Colonic mucosa (tissue), 4 donors: ENCODE results near the gene THOC2. TPM values are rescaled to one million over a fixed set of nuclear protein-coding genes. Genes with fewer than 3 reads are reported as not detected.
"Not testable (repeated sequence)": the region's sequence is repeated elsewhere in the genome, so short reads cannot be mapped to it uniquely, and the experiment has no call there.

Experiments used
- DNase-seq: peaks from one replicate; pipeline ENCODE4 v3.0.0-alpha.2; 2020
- H3K27ac ChIP-seq: fragments of 200-600 bp; one replicate; pipeline ENCODE4 v1.8.0; 2021
- H3K27me3 ChIP-seq: fragments of 200-600 bp; one replicate; pipeline ENCODE4 v1.8.0; 2021
- H3K36me3 ChIP-seq: fragments of 200-600 bp; one replicate; pipeline ENCODE4 v1.8.0; 2021
- H3K4me1 ChIP-seq: fragments of 200-600 bp; one replicate; pipeline ENCODE4 v1.8.0; 2021; ENCODE audit warnings: mild to moderate bottlenecking
- H3K4me3 ChIP-seq: fragments of 200-600 bp; one replicate; pipeline ENCODE4 v1.8.0; 2021
- H3K9ac ChIP-seq, 2 donors: one replicate each; pipeline ENCODE4 v1.7.0; 2013; ENCODE audit warnings: control low read depth in 2 of 2, low read depth in 2 of 2, low read length in 2 of 2
- H3K9me3 ChIP-seq: fragments of 200-600 bp; one replicate; pipeline ENCODE4 v1.8.0; 2021
- CTCF ChIP-seq: fragments of 200-600 bp; IDR thresholded peaks from one replicate; pipeline ENCODE4 v1.8.0; 2022; ENCODE audit warnings: antibody characterized with exemption, mild to moderate bottlenecking
- intact Hi-C: fragments of 100-400 bp; cut with DNase I; formaldehyde crosslinking; loops from one replicate; pipeline ENCODE4 v1.14.1; 2022
- total RNA-seq, 2 donors: library from RNA; stranded (reverse); fragmentation: NEBNext Ultra II Directional in 1 of 2; extraction: Animal tissue kit (Norgen Biotek cat#: 25700) in 1 of 2; gene quantifications; one replicate each; pipeline ENCODE4 v1.2.1, GENCODE V29; 2021
- donor health status: healthy.
- donor health status: DM: no; HTN: no; CAD: no.
- donor health status: DM: no; HTN: no; CAD: no.

The THOC2 gene
- total RNA-seq, 2 donors from 2014 or later, result 60.7 to 68.2 TPM

- Histone ChIP-seq H3K4me3 (no peak overlapping the region), H3K36me3 (no peaks in the 10 kb centered on the region), H3K9ac (no peak overlapping the region), H3K9me3 (no peaks in the 10 kb centered on the region), H3K4me1 (no peaks in the 10 kb centered on the region), H3K27me3 (no peaks in the 10 kb centered on the region), H3K27ac (no peak overlapping the region)
- TF ChIP-seq CTCF, result no peak
- DNase-seq, result no peak
- intact Hi-C loops, result no loop called here
Measured at GRCh38 chrX:123740536-123740935, 7.7 kb upstream of the THOC2 start.

- DNase-seq, result no peak
- no peak for TF ChIP-seq CTCF
- Histone ChIP-seq H3K36me3 (no peaks in the 10 kb centered on the region), H3K27ac (no peak overlapping the region), H3K9ac (no peak overlapping the region), H3K9me3 (no peaks in the 10 kb centered on the region), H3K27me3 (no peaks in the 10 kb centered on the region), H3K4me1 (no peaks in the 10 kb centered on the region), H3K4me3 (no peak overlapping the region)
- intact Hi-C loops, result no loop called here
Measured at GRCh38 chrX:123740006-123740405, 7.2 kb upstream of the THOC2 start.

- no peaks in the 10 kb centered on the region for H3K4me1 ChIP-seq
- H3K9ac ChIP-seq, result no peak overlapping the region
- no peak overlapping the region for H3K4me3 ChIP-seq
- DNase-seq, result no peak
- H3K36me3 ChIP-seq, result no peaks in the 10 kb centered on the region
- no peak overlapping the region for H3K27ac ChIP-seq
- H3K9me3 ChIP-seq, result no peaks in the 10 kb centered on the region
- no peak for TF ChIP-seq CTCF
- H3K27me3 ChIP-seq, result no peaks in the 10 kb centered on the region
- intact Hi-C loops, result no loop called here
Measured at GRCh38 chrX:123739474-123739873, 6.6 kb upstream of the THOC2 start.

GRCh38 chrX:123738378-123738940, 5.6 kb upstream of the THOC2 start:
- H3K9me3 ChIP-seq, result no peaks in the 10 kb centered on the region
- no peak overlapping the region for H3K4me3 ChIP-seq
- no peaks in the 10 kb centered on the region for H3K36me3 ChIP-seq
- H3K27me3 ChIP-seq, result no peaks in the 10 kb centered on the region
- intact Hi-C loops, result no loop called here
- no peak overlapping the region for H3K27ac ChIP-seq
- H3K4me1 ChIP-seq, result no peaks in the 10 kb centered on the region
- DNase-seq, result no peak
- TF ChIP-seq CTCF, result no peak
- H3K9ac ChIP-seq, result no peak overlapping the region

- intact Hi-C loops, result no loop called here
- no peak for DNase-seq
- no peak overlapping the region for H3K9ac ChIP-seq
- no peaks in the 10 kb centered on the region for H3K36me3 ChIP-seq
- H3K4me3 ChIP-seq, result no peak overlapping the region
- H3K4me1 ChIP-seq, result no peaks in the 10 kb centered on the region
- no peaks in the 10 kb centered on the region for H3K27me3 ChIP-seq
- H3K9me3 ChIP-seq, result no peaks in the 10 kb centered on the region
- no peak for TF ChIP-seq CTCF
- H3K27ac ChIP-seq, result no peak overlapping the region
Measured at GRCh38 chrX:123736333-123736921, 3.6 kb upstream of the THOC2 start.

GRCh38 chrX:123735137-123735536, 2.3 kb upstream of the THOC2 start:
- intact Hi-C loops, H3K9ac ChIP-seq, H3K4me3 ChIP-seq, H3K36me3 ChIP-seq, H3K27me3 ChIP-seq, H3K9me3 ChIP-seq, H3K4me1 ChIP-seq, DNase-seq, H3K27ac ChIP-seq: not testable (repeated sequence)

GRCh38 chrX:123734079-123734478, 1.2 kb upstream of the THOC2 start:
- H3K9ac ChIP-seq, DNase-seq, H3K4me1 ChIP-seq, H3K27me3 ChIP-seq, intact Hi-C loops, H3K27ac ChIP-seq, H3K4me3 ChIP-seq, H3K36me3 ChIP-seq, H3K9me3 ChIP-seq: not testable (repeated sequence)
